GM21526 (cell line): Measurements from ENCODE around the gene MRPL20.
"Not testable (repeated sequence)": the region's sequence is repeated elsewhere in the genome, so short reads cannot be mapped to it uniquely, and the experiment has no call there.

Source experiments
- ATAC-seq: cut with Tn5 transposase; IDR thresholded peaks from one replicate; pipeline ENCODE4 v1.9.1; 2021; ENCODE audit warnings: moderate library complexity; ENCODE audit not compliant: unreplicated experiment, low FRiP score

Gene MRPL20

GRCh38 chr1:1406821-1407635 is at the start of gene MRPL20:
TSS of gene MRPL20 (minus strand) at chr1:1407293. CDS start at chr1:1407217, 76 bp downstream.
- ATAC-seq, result peak; percentile 80

GRCh38 chr1:1456683-1457255 is 49.7 kb upstream of the MRPL20 start:
- ATAC-seq, result not testable (repeated sequence)

GRCh38 chr1:1455934-1456333 is 48.8 kb upstream of the MRPL20 start:
- ATAC-seq, result not testable (repeated sequence)

DNA sequence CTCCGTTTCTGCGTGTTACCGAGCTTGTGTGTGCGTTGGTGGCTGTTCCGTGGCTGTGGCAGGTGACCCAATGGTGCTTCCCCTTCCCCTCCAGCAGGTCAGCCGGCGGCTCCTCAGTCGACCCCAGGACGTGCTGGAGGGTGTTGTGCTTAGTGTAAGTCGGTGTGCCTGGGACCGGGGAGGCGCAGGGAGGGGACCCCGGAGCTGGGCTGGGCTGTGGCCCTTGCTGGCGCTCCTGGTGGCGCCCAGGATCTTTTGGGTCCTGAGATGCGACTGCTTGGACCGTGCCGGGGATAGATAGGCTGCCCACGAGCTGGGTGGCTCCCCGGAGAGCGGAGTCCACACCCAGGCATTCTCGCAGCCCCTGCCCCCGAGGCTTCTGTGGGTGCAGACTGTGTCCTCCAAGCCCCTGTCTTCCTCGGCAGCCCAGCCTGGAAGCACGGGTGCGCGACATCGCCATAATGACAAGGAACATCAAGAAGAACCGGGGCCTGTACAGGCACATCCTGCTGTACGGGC is 48.3 kb upstream of the MRPL20 start:
- no peak for ATAC-seq

GRCh38 chr1:1454286-1455056 is 47.4 kb upstream of the MRPL20 start:
- ATAC-seq, result not testable (repeated sequence)

- no peak for ATAC-seq
Measured at GRCh38 chr1:1452882-1453281, 45.8 kb upstream of the MRPL20 start.

DNA sequence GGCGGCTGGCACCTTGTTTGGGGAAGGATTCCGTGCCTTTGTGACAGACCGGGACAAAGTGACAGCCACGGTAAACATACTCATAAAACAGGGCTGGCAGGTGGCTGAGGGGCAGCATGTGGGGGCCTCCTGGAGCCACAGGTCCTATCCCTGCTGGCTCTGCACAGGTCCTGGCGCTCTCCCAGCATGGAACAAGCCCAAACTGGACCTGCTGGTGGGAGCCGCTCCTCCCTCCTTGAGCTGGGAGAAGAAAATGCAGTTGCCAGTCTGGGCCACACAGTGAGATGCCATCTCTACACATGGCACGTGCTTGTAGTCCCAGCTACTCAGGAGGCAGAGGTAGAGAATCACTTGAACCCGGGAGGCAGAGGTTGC is 45.3 kb upstream of the MRPL20 start:
- not testable (repeated sequence) for ATAC-seq

DNA sequence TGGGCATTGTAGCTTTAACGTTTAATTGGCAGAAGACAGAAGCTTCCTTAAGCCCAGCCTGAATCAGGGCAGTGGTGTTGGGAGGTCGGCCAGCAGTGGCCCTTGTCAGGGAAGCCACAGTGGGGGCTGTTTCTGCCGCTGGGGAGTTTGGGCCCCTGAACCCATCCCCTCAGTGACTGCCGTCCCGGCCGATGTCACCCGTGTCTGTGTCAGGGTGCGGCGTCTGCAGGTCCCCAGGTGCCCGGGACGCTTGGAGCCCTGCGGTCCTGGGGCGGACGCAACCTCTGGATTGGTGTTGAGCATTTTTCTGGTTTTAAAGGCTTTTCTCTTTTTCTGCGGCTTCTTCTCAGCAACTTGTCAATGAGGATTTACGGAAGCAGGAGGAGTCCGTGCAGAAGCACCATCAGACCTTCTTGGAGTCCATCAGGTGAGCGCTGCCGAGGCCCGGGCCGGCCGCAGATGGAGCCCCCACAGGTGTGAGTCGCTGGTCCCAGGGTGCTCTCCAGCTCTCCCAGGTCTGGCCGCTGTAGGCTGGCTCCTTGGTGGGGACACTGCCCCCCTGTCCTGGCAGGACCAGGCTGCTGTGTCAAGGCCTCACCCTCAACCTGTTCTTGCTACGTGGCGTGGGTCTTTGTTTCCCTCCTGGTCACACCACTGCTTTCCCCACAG is 44.7 kb upstream of the MRPL20 start:
- no peak for ATAC-seq

GRCh38 chr1:1450616-1451015 is 43.5 kb upstream of the MRPL20 start:
- ATAC-seq, result not testable (repeated sequence)

DNA sequence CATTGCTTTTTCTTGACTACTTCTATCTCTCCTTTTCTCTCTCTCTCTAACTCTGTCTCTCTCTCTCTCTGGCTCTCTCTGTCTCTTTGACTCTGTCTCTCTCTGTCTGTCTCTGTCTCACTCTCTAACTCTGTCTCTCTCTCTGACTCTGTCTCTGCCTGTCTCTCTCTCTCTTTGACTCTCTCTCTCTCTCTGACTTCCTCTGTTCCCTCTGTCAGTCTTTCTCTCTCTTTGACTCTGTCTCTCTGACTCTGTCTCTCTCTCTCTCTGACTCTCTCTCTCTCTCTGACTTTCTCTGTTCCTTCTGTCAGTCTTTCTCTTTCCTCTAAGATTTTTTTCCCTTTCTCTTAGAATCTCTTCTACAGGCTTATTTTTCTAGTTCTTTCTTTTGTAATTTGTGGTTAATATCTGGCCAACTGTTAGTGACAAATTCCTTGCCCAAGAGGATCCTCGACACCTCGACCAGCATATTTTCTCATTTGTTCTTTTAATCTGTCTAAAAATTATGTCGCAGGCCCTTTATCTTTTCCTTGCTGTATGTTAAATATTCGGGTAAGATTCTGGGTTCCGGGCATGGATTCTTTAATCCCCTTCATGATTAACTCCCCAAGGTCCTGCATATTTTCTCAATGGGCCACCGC is 42.1 kb upstream of the MRPL20 start, which contains the start of gene ATAD3C:
Gene ATAD3C, plus strand, starts transcription at position 591 of the 641 bp plus-strand sequence. CDS start 995 bp downstream, outside the sequence.
- ATAC-seq, result no peak

- not testable (repeated sequence) for ATAC-seq
Measured at GRCh38 chr1:1446631-1447030, 39.5 kb upstream of the MRPL20 start.

DNA sequence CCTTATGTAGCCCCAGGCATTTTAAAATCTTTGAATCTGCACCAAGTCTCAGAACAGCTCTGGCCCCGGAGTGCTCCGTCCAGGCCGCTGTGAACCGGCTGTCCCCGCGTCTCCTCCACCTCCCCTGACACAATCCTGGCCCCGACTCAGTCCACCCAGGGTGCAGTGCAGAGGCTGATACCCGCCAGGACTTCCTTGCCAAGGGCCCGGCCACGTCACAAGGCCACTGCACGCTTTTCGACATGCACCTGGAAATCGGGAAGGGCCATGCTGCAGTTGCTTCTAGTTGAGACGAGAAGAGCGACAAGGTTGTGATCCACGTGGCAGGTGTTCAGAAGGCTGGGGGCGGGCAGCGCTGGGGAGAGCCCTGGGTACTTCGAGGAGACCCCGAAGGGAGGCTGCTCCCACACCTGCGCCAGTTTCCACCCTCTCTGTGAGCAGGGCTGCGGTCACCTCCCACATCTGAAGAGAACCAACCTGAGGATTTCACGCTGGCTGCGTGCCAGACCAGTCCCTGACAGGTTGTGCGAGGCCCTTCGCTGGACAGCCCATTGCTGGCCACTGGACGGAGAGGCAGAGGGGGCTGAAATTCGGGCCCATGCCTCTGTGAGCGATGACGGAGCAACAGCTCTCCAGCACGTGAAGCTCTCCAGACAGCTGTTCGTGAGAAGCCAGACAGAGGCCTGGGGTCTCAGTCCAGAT is 35.1 kb upstream of the MRPL20 start:
- no peak for ATAC-seq

GRCh38 chr1:1441002-1441888 is 34.2 kb upstream of the MRPL20 start:
- no peak for ATAC-seq

GRCh38 chr1:1440262-1441001 is 33.3 kb upstream of the MRPL20 start:
- no peak for ATAC-seq

DNA sequence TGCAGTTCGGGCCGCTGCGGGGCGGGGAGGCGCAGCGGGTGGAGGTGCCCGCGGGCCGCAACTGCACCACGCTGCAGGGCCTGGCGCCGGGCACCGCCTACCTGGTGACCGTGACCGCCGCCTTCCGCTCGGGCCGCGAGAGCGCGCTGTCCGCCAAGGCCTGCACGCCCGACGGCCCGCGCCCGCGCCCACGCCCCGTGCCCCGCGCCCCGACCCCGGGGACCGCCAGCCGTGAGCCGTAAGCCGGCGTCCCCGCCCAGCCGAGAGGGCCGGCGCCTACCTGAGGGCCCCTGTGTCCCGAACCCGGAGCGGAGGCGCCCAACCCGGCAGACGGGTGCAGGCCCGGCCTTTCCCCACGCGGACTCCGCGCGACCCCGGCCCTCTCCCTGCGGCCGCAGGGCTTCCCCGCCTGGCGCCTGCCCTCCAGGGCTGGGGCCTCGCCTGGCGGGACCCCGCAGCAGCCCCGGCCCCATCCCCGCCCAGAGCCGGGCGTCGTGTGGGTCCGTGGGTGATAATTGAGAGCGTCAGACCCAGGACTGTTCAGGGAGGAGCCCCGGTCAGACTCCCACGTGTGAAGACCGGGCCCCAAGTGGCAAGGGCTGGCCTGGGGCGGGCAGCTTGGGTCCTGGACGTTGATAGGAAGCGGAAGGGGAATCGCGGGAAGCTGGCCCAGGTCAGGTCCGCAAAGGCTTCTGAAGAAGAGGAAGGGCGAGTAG is 32.6 kb upstream of the MRPL20 start:
- ATAC-seq, result no peak

DNA sequence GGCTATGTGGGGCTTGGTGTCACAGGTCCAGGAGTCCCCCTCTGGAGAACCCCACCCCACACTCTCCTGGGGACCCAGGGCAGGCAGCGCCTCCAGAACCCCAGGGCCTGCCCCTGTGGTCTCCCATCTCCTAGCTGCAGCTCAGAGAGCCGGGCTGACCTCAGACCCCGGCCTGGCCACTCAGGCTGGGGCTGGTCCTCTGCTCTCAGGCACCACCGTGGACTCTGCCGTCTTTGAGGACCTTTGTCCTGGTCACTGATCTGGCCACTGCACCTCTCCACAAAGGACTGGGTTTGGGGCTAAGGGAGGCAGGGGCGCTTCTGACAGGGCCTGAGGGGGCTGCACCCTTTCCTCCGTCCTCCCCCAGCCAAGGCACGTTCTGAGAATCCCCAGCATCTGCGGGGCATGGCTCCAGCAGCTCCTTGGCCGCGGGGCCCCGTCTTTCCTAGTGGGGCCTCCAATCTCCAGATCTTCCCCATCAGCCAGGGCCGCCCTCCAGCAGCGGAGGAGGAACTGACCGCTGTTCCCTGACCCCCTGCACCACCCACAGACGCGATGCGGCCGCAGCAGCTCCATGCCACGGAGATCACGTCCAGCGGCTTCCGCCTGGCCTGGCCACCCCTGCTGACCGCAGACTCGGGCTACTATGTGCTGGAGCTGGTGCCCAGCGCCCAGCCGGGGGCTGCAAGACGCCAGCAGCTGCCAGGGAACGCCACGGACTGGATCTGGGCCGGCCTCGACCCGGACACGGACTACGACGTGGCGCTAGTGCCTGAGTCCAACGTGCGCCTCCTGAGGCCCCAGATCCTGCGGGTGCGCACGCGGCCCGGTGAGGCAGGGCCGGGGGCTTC is 31.7 kb upstream of the MRPL20 start:
- no peak for ATAC-seq
